Measurements from ENCODE around the gene DDX23.

GRCh38 chr12:48866052-48866711, 14.2 kb upstream of the DDX23 start:
- no peak for TF ChIP-seq CTCF (IDR thresholded peaks at IDR 0.05)
- TF ChIP-seq, protein P1, sequence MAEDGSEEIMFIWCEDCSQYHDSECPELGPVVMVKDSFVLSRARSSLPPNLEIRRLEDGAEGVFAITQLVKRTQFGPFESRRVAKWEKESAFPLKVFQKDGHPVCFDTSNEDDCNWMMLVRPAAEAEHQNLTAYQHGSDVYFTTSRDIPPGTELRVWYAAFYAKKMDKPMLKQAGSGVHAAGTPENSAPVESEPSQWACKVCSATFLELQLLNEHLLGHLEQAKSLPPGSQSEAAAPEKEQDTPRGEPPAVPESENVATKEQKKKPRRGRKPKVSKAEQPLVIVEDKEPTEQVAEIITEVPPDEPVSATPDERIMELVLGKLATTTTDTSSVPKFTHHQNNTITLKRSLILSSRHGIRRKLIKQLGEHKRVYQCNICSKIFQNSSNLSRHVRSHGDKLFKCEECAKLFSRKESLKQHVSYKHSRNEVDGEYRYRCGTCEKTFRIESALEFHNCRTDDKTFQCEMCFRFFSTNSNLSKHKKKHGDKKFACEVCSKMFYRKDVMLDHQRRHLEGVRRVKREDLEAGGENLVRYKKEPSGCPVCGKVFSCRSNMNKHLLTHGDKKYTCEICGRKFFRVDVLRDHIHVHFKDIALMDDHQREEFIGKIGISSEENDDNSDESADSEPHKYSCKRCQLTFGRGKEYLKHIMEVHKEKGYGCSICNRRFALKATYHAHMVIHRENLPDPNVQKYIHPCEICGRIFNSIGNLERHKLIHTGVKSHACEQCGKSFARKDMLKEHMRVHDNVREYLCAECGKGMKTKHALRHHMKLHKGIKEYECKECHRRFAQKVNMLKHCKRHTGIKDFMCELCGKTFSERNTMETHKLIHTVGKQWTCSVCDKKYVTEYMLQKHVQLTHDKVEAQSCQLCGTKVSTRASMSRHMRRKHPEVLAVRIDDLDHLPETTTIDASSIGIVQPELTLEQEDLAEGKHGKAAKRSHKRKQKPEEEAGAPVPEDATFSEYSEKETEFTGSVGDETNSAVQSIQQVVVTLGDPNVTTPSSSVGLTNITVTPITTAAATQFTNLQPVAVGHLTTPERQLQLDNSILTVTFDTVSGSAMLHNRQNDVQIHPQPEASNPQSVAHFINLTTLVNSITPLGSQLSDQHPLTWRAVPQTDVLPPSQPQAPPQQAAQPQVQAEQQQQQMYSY (CRISPR knock-in tag; IDR thresholded peaks at IDR 0.05), result no peak
- TF ChIP-seq, protein P2, sequence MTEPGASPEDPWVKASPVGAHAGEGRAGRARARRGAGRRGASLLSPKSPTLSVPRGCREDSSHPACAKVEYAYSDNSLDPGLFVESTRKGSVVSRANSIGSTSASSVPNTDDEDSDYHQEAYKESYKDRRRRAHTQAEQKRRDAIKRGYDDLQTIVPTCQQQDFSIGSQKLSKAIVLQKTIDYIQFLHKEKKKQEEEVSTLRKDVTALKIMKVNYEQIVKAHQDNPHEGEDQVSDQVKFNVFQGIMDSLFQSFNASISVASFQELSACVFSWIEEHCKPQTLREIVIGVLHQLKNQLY (CRISPR knock-in tag; IDR thresholded peaks at IDR 0.05), result no peak
- no peak for TF ChIP-seq NR3C1 (CRISPR knock-in tag; conservative IDR thresholded peaks at IDR 0.05; ENCODE audit: low read depth)

All from WTC11 (cell line).